ENCODE results near the gene TRABD2B. TPM values are rescaled to one million over a fixed set of nuclear protein-coding genes. Genes with fewer than 3 reads are reported as not detected.

TRABD2B gene
- total RNA-seq, 1 donor from 2014 or later: 0.64 TPM

GRCh38 chr1:47772960-47773682, 224.1 kb downstream of the TRABD2B start:
- H3K27me3 Mint-ChIP-seq (ENCODE audit: unreplicated experiment): peaks cover 5% of the 10 kb centered on the region
- H3K4me1 Mint-ChIP-seq (ENCODE audit: low read depth, unreplicated experiment): peaks cover 2% of the 10 kb centered on the region
- no peak overlapping the region for H3K27ac Mint-ChIP-seq (ENCODE audit: unreplicated experiment)

GRCh38 chr1:47772281-47772680, 224.9 kb downstream of the TRABD2B start:
- Mint-ChIP-seq H3K27me3 (ENCODE audit: unreplicated experiment) (peaks cover 5% of the 10 kb centered on the region), H3K9me3 (ENCODE audit: unreplicated experiment) (peaks cover 7% of the 10 kb centered on the region), H3K27ac (ENCODE audit: unreplicated experiment) (no peak overlapping the region), H3K4me3 (ENCODE audit: unreplicated experiment) (no peak overlapping the region), H3K4me1 (ENCODE audit: low read depth, unreplicated experiment) (peaks cover 2% of the 10 kb centered on the region), H3K36me3 (ENCODE audit: unreplicated experiment) (peaks cover 4% of the 10 kb centered on the region)
- TF ChIP-seq, protein P1, sequence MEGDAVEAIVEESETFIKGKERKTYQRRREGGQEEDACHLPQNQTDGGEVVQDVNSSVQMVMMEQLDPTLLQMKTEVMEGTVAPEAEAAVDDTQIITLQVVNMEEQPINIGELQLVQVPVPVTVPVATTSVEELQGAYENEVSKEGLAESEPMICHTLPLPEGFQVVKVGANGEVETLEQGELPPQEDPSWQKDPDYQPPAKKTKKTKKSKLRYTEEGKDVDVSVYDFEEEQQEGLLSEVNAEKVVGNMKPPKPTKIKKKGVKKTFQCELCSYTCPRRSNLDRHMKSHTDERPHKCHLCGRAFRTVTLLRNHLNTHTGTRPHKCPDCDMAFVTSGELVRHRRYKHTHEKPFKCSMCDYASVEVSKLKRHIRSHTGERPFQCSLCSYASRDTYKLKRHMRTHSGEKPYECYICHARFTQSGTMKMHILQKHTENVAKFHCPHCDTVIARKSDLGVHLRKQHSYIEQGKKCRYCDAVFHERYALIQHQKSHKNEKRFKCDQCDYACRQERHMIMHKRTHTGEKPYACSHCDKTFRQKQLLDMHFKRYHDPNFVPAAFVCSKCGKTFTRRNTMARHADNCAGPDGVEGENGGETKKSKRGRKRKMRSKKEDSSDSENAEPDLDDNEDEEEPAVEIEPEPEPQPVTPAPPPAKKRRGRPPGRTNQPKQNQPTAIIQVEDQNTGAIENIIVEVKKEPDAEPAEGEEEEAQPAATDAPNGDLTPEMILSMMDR (IDR thresholded peaks at IDR 0.05; ENCODE audit: partially characterized antibody, unreplicated experiment): no peak
- no peak for DNase-seq

More at GRCh38 chr1:47772960-47773682, 224.1 kb downstream of the TRABD2B start:
- H3K36me3 Mint-ChIP-seq (ENCODE audit: unreplicated experiment): peaks cover 4% of the 10 kb centered on the region
- TF ChIP-seq, protein P1 (IDR thresholded peaks at IDR 0.05; ENCODE audit: partially characterized antibody, unreplicated experiment): no peak
- peaks cover 8% of the 10 kb centered on the region for H3K9me3 Mint-ChIP-seq (ENCODE audit: unreplicated experiment)
- no peak for DNase-seq
- H3K4me3 Mint-ChIP-seq (ENCODE audit: unreplicated experiment): no peak overlapping the region

DNA sequence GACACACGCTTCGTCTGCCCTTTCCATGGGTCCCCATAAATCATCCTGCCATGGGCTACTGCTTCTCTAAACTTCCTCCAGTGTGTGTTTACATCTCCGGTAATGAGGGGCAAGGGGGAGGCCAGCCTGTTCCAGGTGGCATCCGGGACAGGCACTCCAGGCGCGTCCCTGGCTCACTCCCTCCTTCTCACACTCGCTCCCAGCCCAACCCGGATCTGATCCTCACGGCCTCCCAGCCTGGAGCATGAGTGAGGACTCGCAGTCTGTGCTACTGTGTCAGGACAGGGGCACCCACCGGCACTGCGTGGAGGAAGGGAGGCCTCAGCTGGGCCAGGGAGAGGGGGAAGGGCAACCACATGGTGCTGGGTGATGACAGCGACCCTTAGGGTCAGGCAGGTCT, 225.4 kb downstream of the TRABD2B start:
- Mint-ChIP-seq H3K4me1 (ENCODE audit: low read depth, unreplicated experiment) (peaks cover 2% of the 10 kb centered on the region), H3K27ac (ENCODE audit: unreplicated experiment) (no peak overlapping the region)

GRCh38 chr1:47769983-47770382, 227.2 kb downstream of the TRABD2B start:
- Mint-ChIP-seq H3K4me3 (ENCODE audit: unreplicated experiment) (no peak overlapping the region), H3K36me3 (ENCODE audit: unreplicated experiment) (peaks cover 4% of the 10 kb centered on the region), H3K27ac (ENCODE audit: unreplicated experiment) (no peak overlapping the region), H3K4me1 (ENCODE audit: low read depth, unreplicated experiment) (peaks cover 2% of the 10 kb centered on the region), H3K9me3 (ENCODE audit: unreplicated experiment) (peaks cover 9% of the 10 kb centered on the region), H3K27me3 (ENCODE audit: unreplicated experiment) (peaks cover 8% of the 10 kb centered on the region)
- TF ChIP-seq, protein P1 (IDR thresholded peaks at IDR 0.05; ENCODE audit: partially characterized antibody, unreplicated experiment): no peak
- DNase-seq: no peak

More for the DNA sequence above, 225.4 kb downstream of the TRABD2B start:
- Mint-ChIP-seq H3K36me3 (ENCODE audit: unreplicated experiment) (peaks cover 4% of the 10 kb centered on the region), H3K9me3 (ENCODE audit: unreplicated experiment) (peaks cover 8% of the 10 kb centered on the region), H3K4me3 (ENCODE audit: unreplicated experiment) (no peak overlapping the region), H3K27me3 (ENCODE audit: unreplicated experiment) (peaks cover 7% of the 10 kb centered on the region)
- DNase-seq: no peak
- TF ChIP-seq, protein P1 (IDR thresholded peaks at IDR 0.05; ENCODE audit: partially characterized antibody, unreplicated experiment): no peak

DNA sequence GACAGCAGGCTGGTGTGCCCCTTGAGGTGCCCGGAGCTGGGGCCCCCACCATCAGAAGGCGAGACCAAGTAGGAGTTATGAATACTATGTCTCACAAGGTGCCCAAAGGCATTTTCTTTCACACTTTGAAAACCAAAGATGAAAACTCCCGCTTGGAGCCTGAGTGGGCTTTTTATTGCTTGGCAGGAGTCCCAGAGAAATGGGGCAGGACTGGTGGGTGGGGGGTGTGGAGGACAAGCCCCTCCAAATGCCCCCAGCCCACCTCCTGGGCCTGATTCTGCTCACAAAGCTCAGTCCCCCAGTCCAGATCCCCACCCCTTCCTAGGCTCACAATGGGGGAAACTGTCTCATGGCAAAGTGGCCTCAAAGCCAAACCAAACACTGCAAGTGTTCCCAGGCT, 227.9 kb downstream of the TRABD2B start:
- DNase-seq: no peak
- H3K4me3 Mint-ChIP-seq (ENCODE audit: unreplicated experiment): no peak overlapping the region
- H3K9me3 Mint-ChIP-seq (ENCODE audit: unreplicated experiment): peaks cover 9% of the 10 kb centered on the region
- no peak overlapping the region for H3K27ac Mint-ChIP-seq (ENCODE audit: unreplicated experiment)
- peaks cover 8% of the 10 kb centered on the region for H3K27me3 Mint-ChIP-seq (ENCODE audit: unreplicated experiment)
- TF ChIP-seq, protein P1 (IDR thresholded peaks at IDR 0.05; ENCODE audit: partially characterized antibody, unreplicated experiment): no peak
- H3K36me3 Mint-ChIP-seq (ENCODE audit: unreplicated experiment): peaks cover 4% of the 10 kb centered on the region
- peaks cover 2% of the 10 kb centered on the region for H3K4me1 Mint-ChIP-seq (ENCODE audit: low read depth, unreplicated experiment)
